K562 (cell line): Measurements from ENCODE around the gene PALLD. TPM values are rescaled to one million over a fixed set of nuclear protein-coding genes. Genes with fewer than 3 reads are reported as not detected.

ENCODE experiments used
- ATAC-seq: fragments of 200-7000 bp; cut with Tn5 transposase; 3 replicates; pipeline ENCODE4 v1.9.1; 2020; ENCODE audit warnings: moderate library complexity
- BruUV-seq: library from RNA; stranded (reverse); fragments of 400-500 nt; replicated peaks from 2 replicates; lab custom pipeline; 2021; lab: Mats Ljungman, UMichigan
- CTCF ChIA-PET: fragments of 300-600 bp; formaldehyde crosslinking; extraction: SDS; loops from one replicate; lab custom pipeline; 2021; ENCODE audit warnings: low intra/inter-chr PET ratio; lab: Yijun Ruan, JAX
- POLR2A ChIA-PET: fragments of 300-600, 350-650 bp; sonication (Branson Sonifier 250); formaldehyde crosslinking; extraction: SDS; loops from one replicate; lab custom pipeline; 2021; ENCODE audit warnings: antibody characterized with exemption, inconsistent platforms; lab: Yijun Ruan, JAX
- DNase-seq, 4 experiments: peaks; one replicate each; pipeline versions ENCODE4 v3.0.0 to v3.0.0-alpha.2; 2011 to 2018; ENCODE audit warnings: low spot score in 3 of 4, mixed read lengths in 3 of 4; ENCODE audit errors: extremely low read depth in 1 of 4
- FAIRE-seq: peaks from 2 replicates; lab custom pipeline; 2011; peaks lifted over from hg19 to GRCh38; lab: Jason Lieb, UNC
- H2AFZ ChIP-seq: 2 replicates; pipeline ENCODE4 v1.6.0; 2011; ENCODE audit warnings: low read depth, low read length, control low read depth, inconsistent platforms
- H3K27ac ChIP-seq: fragments of 200-600 bp; 3 replicates; pipeline ENCODE4 v1.8.0; 2011; ENCODE audit warnings: low read depth, mild to moderate bottlenecking, control low read depth, inconsistent platforms, low read length, moderate library complexity, mixed read lengths; ENCODE audit errors: extremely low read depth
- H3K27me3 ChIP-seq, 2 experiments: fragments of 300-600 bp in 1 of 2; 2 replicates in 1 of 2; 3 replicates in 1 of 2; pipeline versions ENCODE4 v1.6.0 to v1.8.0; 2011; ENCODE audit warnings: inconsistent platforms in 2 of 2, low read length in 2 of 2, mild to moderate bottlenecking in 1 of 2, mixed read lengths in 1 of 2, moderate library complexity in 1 of 2; ENCODE audit not compliant: control insufficient read depth in 2 of 2, insufficient read depth in 2 of 2
- H3K36me3 ChIP-seq: fragments of 300-600 bp; 3 replicates; pipeline ENCODE4 v1.8.0; 2011; ENCODE audit warnings: mild to moderate bottlenecking, low read length, inconsistent platforms; ENCODE audit not compliant: control insufficient read depth, insufficient read depth
- H3K4me1 ChIP-seq, 2 experiments: fragments of 200-600 bp in 1 of 2; replicated peaks in 1 of 2; 2 replicates in 1 of 2; 3 replicates in 1 of 2; pipeline versions ENCODE4 v1.5.1 to v1.8.0; 2011; ENCODE audit warnings: inconsistent platforms in 2 of 2, low read length in 2 of 2, mild to moderate bottlenecking in 1 of 2, mixed read lengths in 1 of 2, moderate library complexity in 1 of 2; ENCODE audit not compliant: control insufficient read depth in 2 of 2, insufficient read depth in 2 of 2
- H3K4me2 ChIP-seq: 2 replicates; pipeline ENCODE4 v1.6.1; 2011; ENCODE audit warnings: low read length, control low read depth, inconsistent platforms, mixed read lengths; ENCODE audit not compliant: insufficient read depth
- H3K4me3 ChIP-seq: fragments of 200-600 bp; sonication (generic), shearing (Covaris generic); 2 replicates; pipeline ENCODE4 v1.5.1; 2016; ENCODE audit warnings: control low read depth, inconsistent platforms
- H3K79me2 ChIP-seq: fragments of 200-600 bp; 3 replicates; pipeline ENCODE4 v1.8.0; 2011; ENCODE audit warnings: low read length, inconsistent platforms; ENCODE audit not compliant: control insufficient read depth, insufficient read depth
- H3K9ac ChIP-seq, 2 experiments: 2 replicates each; pipeline versions ENCODE4 v1.6.0 to v1.6.1; 2011; ENCODE audit warnings: low read depth in 2 of 2, low read length in 2 of 2, control low read depth in 1 of 2, inconsistent platforms in 1 of 2, mild to moderate bottlenecking in 1 of 2, mixed read lengths in 1 of 2; ENCODE audit not compliant: insufficient read depth in 1 of 2
- H3K9me1 ChIP-seq: one replicate; pipeline ENCODE4 v1.6.0; 2011; ENCODE audit warnings: inconsistent platforms, mild to moderate bottlenecking, low read length, moderate library complexity; ENCODE audit not compliant: control insufficient read depth, insufficient read depth
- H3K9me3 ChIP-seq: replicated peaks from 2 replicates; pipeline ENCODE4 v1.5.1; 2011; ENCODE audit warnings: low read depth, low read length, inconsistent platforms; ENCODE audit not compliant: control insufficient read depth, insufficient read depth
- H4K20me1 ChIP-seq: replicated peaks from 2 replicates; pipeline ENCODE4 v1.6.1; 2011; ENCODE audit warnings: low read length, inconsistent platforms, mixed read lengths; ENCODE audit not compliant: control insufficient read depth, insufficient read depth
- HDAC8 ChIP-seq: fragments of 450-650 bp; IDR thresholded peaks from 2 replicates; pipeline ENCODE4 v1.6.1; 2016; ENCODE audit warnings: mild to moderate bottlenecking, missing genetic modification characterization, moderate library complexity, missing compliant biosample characterization
- IRF2 ChIP-seq: sonication (generic); formaldehyde crosslinking; IDR thresholded peaks from 2 replicates; pipeline ENCODE4 v1.8.1; 2022; ENCODE audit warnings: mild to moderate bottlenecking, missing genetic modification reagents
- NR0B1 ChIP-seq: fragments of 450-650 bp; IDR thresholded peaks from one replicate; pipeline ENCODE4 v1.6.1; 2018; ENCODE audit warnings: mild to moderate bottlenecking, moderate library complexity; ENCODE audit not compliant: partially characterized antibody
- PRPF4 ChIP-seq: fragments of 200-400 bp; formaldehyde crosslinking; IDR thresholded peaks from one replicate; pipeline ENCODE4 v1.6.1; 2017; ENCODE audit warnings: low read length, low read depth, mild to moderate bottlenecking; ENCODE audit not compliant: insufficient read depth, poor library complexity, severe bottlenecking
- TCF7 ChIP-seq: sonication (generic); IDR thresholded peaks from 2 replicates; pipeline ENCODE4 v1.6.1; 2016; ENCODE audit warnings: antibody characterized with exemption, borderline replicate concordance
- U2AF1 ChIP-seq: fragments of 200-400 bp; formaldehyde crosslinking; optimal IDR thresholded peaks from 2 replicates; pipeline ENCODE3; 2017; ENCODE audit warnings: mild to moderate bottlenecking, low read depth, low read length, moderate library complexity
- WGBS: fragments of 100-300 bp; shearing (Covaris generic); methylation state at CpG from one replicate; pipeline ENCODE4 v1.1.6; 2016; ENCODE audit warnings: low coverage, mixed read lengths; ENCODE audit not compliant: insufficient coverage; ENCODE audit errors: missing lambda C conversion rate; 5-methylcytosine and 5-hydroxymethylcytosine counted together
- in situ Hi-C: fragments of 300-500 bp; cut with MboI; formaldehyde crosslinking; loops from 4 replicates; pipeline ENCODE4 v1.15.0; 2018; ENCODE audit warnings: inconsistent platforms, mixed read lengths
- intact Hi-C: fragments of 100-400 bp; cut with micrococcal nuclease; formaldehyde crosslinking; loops from 2 replicates; pipeline ENCODE4 v1.14.2; 2022
- polyA plus RNA-seq, 8 experiments: library from polyadenylated mRNA; depleted of rRNA in 4 of 8; stranded (reverse) in 5 of 8; unstranded in 3 of 8; fragments of >200 nt; fragmentation: Nextera tagmentation in 2 of 8; fragmentation: Illumina TruSeq in 1 of 8; extraction: Ambion mirVana in 2 of 8; extraction: Trizol in 1 of 8; gene quantifications; 2 replicates each; pipeline versions ENCODE4 v1.2.1 to v1.2.3, GENCODE V29; 2011 to 2014; ENCODE audit warnings: inconsistent platforms in 1 of 8, missing spikeins in 1 of 8
- total RNA-seq, 7 experiments: library from RNA; depleted of rRNA in 6 of 7; stranded (reverse); fragments of >200 nt in 6 of 7; fragmentation: Illumina TruSeq in 2 of 7; extraction: Trizol in 2 of 7; gene quantifications; 2 replicates each; pipeline versions ENCODE4 v1.2.1 to v1.2.3, GENCODE V29; 2011 to 2021; ENCODE audit warnings: low replicate concordance in 1 of 7

Gene PALLD
- total and polyA plus RNA-seq, 9 of the 15 experiments (the other 6 are each of a cell fraction or from before 2014, with no cell fraction given) = 0.01 to 0.35 (median 0.06) TPM; not detected in 3

- Histone ChIP-seq H3K4me3 (no peak overlapping the region), H3K9ac (no peak overlapping the region), H3K27ac (no peak overlapping the region), H2AFZ (no peak overlapping the region), H3K79me2 (no peaks in the 10 kb centered on the region), H4K20me1 (no peaks in the 10 kb centered on the region), H3K4me2 (no peak overlapping the region), H3K9me1 (no peaks in the 10 kb centered on the region), H3K27me3 (no peaks in the 10 kb centered on the region), H3K9me3 (no peaks in the 10 kb centered on the region), H3K4me1 (no peaks in the 10 kb centered on the region), H3K36me3 (no peaks in the 10 kb centered on the region)
- no TSS peak for BruUV-seq
- ATAC-seq = no peak
- WGBS = 2% methylated on average over 3 of the region's 3 CpGs
- no peak for DNase-seq
- in situ Hi-C loops (no loop called here), intact Hi-C loops (no loop called here)
- FAIRE-seq = no peak
- TF ChIP-seq IRF2 (CRISPR knock-in tag) (no peak), TCF7 (no peak), HDAC8 (tag) (no peak), NR0B1 (no peak), PRPF4 (no peak), U2AF1 (no peak)
- CTCF ChIA-PET = no interaction called here
- POLR2A ChIA-PET = no interaction called here
These were observed 246.3 kb downstream of the PALLD start for GRCh38 chr4:168743131-168743530.
